Measurements from ENCODE around the gene CHD6. TPM values are rescaled to one million over a fixed set of nuclear protein-coding genes. Genes with fewer than 3 reads are reported as not detected.

CHD6 gene
- total and polyA plus RNA-seq, 2 of the 13 experiments (the other 11 are each of a cell fraction or from before 2014, with no cell fraction given), result 14.4 to 52.0 TPM

GRCh38 chr20:41551011-41551705 lies 67.0 kb downstream of the CHD6 start:
- Histone ChIP-seq H4K20me1 (ENCODE audit: insufficient read depth, low read length) (peaks cover 14% of the 10 kb centered on the region), H3K36me3 (replicated peaks in 1 of 2; ENCODE audit: control insufficient read depth in 1 of 2, insufficient read depth in 2 of 2, low read length in 2 of 2) (peaks cover 2 to 3% of the 10 kb centered on the region in 2 experiments; a peak in 1 of 5 replicates), H3K4me2 (ENCODE audit: low read depth, low read length) (no peak overlapping the region), H3K4me1 (ENCODE audit: insufficient read depth, low read length) (peaks cover 38% of the 10 kb centered on the region), H3K9ac (ENCODE audit: insufficient read depth, low read depth, low read length) (no peak overlapping the region), H2AFZ (ENCODE audit: low read length) (no peak overlapping the region), H3K27ac (ENCODE audit: extremely low read length, insufficient read depth, low read length) (no peak overlapping the region), H3K27me3 (ENCODE audit: control insufficient read depth in 1 of 2, insufficient read depth in 2 of 2, low read length in 2 of 2) (no peaks in the 10 kb centered on the region), H3K9me3 (ENCODE audit: low read length) (no peaks in the 10 kb centered on the region), H3K4me3 (replicated peaks in 1 of 3; ENCODE audit: insufficient read depth in 1 of 3, low read depth in 2 of 3, low read length in 3 of 3) (no peak overlapping the region), H3K79me2 (ENCODE audit: insufficient read depth, low read length) (peaks cover 60% of the 10 kb centered on the region)
- WGBS (ENCODE audit: low lambda C conversion rate), result 93% methylated on average over 3 of the region's 3 CpGs
- POLR2A ChIA-PET, result no interaction called here
- CTCF ChIA-PET (ENCODE audit: low intra/inter-chr PET ratio, low total read pairs), result no interaction called here
- ATAC-seq, result no peak
- TF ChIP-seq ZNF251 (CRISPR knock-in tag; IDR thresholded peaks at IDR 0.05) (no peak), ZNF10 (CRISPR knock-in tag; IDR thresholded peaks at IDR 0.05; ENCODE audit: borderline replicate concordance, low read depth) (no peak), HNF4G (IDR thresholded peaks at IDR 0.05; ENCODE audit: borderline replicate concordance, low read depth, low read length) (no peak), HNF4G (CRISPR knock-in tag; IDR thresholded peaks at IDR 0.05; ENCODE audit: borderline replicate concordance, low read depth) (no peak)
- TF ChIP-seq, protein P1, sequence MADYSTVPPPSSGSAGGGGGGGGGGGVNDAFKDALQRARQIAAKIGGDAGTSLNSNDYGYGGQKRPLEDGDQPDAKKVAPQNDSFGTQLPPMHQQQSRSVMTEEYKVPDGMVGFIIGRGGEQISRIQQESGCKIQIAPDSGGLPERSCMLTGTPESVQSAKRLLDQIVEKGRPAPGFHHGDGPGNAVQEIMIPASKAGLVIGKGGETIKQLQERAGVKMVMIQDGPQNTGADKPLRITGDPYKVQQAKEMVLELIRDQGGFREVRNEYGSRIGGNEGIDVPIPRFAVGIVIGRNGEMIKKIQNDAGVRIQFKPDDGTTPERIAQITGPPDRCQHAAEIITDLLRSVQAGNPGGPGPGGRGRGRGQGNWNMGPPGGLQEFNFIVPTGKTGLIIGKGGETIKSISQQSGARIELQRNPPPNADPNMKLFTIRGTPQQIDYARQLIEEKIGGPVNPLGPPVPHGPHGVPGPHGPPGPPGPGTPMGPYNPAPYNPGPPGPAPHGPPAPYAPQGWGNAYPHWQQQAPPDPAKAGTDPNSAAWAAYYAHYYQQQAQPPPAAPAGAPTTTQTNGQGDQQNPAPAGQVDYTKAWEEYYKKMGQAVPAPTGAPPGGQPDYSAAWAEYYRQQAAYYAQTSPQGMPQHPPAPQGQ (CRISPR knock-in tag; IDR thresholded peaks at IDR 0.05; ENCODE audit: borderline replicate concordance), result no peak
- intact Hi-C loops (cut with micrococcal nuclease; ENCODE audit: unreplicated experiment) (no loop called here), in situ Hi-C loops (cut with HindIII; ENCODE audit: extremely low pct_ligation_motif_present, low pct_unique_long_range_greater_than_20kb) (no loop called here)
- no peak for FAIRE-seq
- BruUV-seq (replicated peaks), result no TSS peak
- DNase-seq (ENCODE audit: low spot score), result no peak

DNA sequence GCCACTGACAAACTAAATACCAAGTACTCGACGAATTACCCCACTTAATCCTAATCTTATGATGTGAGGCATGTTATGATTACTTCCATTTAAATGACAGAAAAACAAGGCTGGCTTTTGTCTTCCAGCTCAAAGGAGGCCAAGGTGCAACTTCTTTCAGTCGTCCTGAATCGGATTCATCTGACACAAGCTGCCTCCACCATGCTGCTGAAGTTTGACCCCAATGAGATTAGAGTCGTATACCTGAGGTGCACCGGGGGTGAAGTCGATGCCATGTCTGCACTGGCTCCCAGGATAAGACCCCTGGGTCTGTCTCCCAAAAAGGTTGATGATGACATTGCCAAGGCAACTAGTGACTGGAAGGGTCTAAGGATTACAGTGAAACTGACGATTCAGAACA lies 71.0 kb downstream of the CHD6 start:
- no peak for FAIRE-seq
- Histone ChIP-seq H3K4me1 (ENCODE audit: insufficient read depth, low read length) (peaks cover 32% of the 10 kb centered on the region), H3K79me2 (ENCODE audit: insufficient read depth, low read length) (peaks cover 67% of the 10 kb centered on the region), H3K9me3 (ENCODE audit: low read length) (no peaks in the 10 kb centered on the region), H3K27ac (ENCODE audit: extremely low read length, insufficient read depth, low read length) (no peak overlapping the region), H3K36me3 (replicated peaks in 1 of 2; ENCODE audit: control insufficient read depth in 1 of 2, insufficient read depth in 2 of 2, low read length in 2 of 2) (peaks cover 2 to 3% of the 10 kb centered on the region in 2 experiments; a peak in 1 of 5 replicates), H3K4me2 (ENCODE audit: low read depth, low read length) (no peak overlapping the region), H2AFZ (ENCODE audit: low read length) (no peak overlapping the region), H3K9ac (ENCODE audit: insufficient read depth, low read depth, low read length) (no peak overlapping the region), H3K27me3 (ENCODE audit: control insufficient read depth in 1 of 2, insufficient read depth in 2 of 2, low read length in 2 of 2) (no peaks in the 10 kb centered on the region), H4K20me1 (ENCODE audit: insufficient read depth, low read length) (peaks cover 15% of the 10 kb centered on the region), H3K4me3 (replicated peaks in 1 of 3; ENCODE audit: insufficient read depth in 1 of 3, low read depth in 2 of 3, low read length in 3 of 3) (no peak overlapping the region)
- 0 out of 2 replicates have a peak, but pooled peaks have one; percentile 28 for TF ChIP-seq HOMEZ (CRISPR knock-in tag; IDR thresholded peaks at IDR 0.05; ENCODE audit: low read depth)
- TF ChIP-seq ARID2 (CRISPR knock-in tag; IDR thresholded peaks at IDR 0.05; ENCODE audit: borderline replicate concordance), result no peak
- TF ChIP-seq TGIF2 (CRISPR knock-in tag; IDR thresholded peaks at IDR 0.05), result 0 out of 2 replicates have a peak, but pooled peaks have one; percentile 9
- TF ChIP-seq KDM3A (CRISPR knock-in tag; IDR thresholded peaks at IDR 0.05; ENCODE audit: low read depth), result no peak
- no peak for TF ChIP-seq ZBTB49 (CRISPR knock-in tag; IDR thresholded peaks at IDR 0.05; ENCODE audit: borderline replicate concordance)
- peak; percentile 35; the same call in 1 of the 2 replicates for TF ChIP-seq ZMYM4 (CRISPR knock-in tag; IDR thresholded peaks at IDR 0.05)
- TF ChIP-seq HNF4G (IDR thresholded peaks at IDR 0.05; ENCODE audit: borderline replicate concordance, low read depth, low read length), result 0 out of 2 replicates have a peak, but pooled peaks have one; percentile 12
- TF ChIP-seq HNF4G (CRISPR knock-in tag; IDR thresholded peaks at IDR 0.05; ENCODE audit: borderline replicate concordance, low read depth), result no peak
- DNase-seq (ENCODE audit: low spot score), result no peak
- WGBS (ENCODE audit: low lambda C conversion rate), result 73% methylated on average over 8 of the region's 8 CpGs
- intact Hi-C loops (cut with micrococcal nuclease; ENCODE audit: unreplicated experiment) (no loop called here), in situ Hi-C loops (cut with HindIII; ENCODE audit: extremely low pct_ligation_motif_present, low pct_unique_long_range_greater_than_20kb) (no loop called here)
- ATAC-seq, result peak; percentile 41; the same call in 2 of the 3 replicates
- ChIA-PET POLR2A (no interaction called here), CTCF (ENCODE audit: low intra/inter-chr PET ratio, low total read pairs) (no interaction called here)
- no TSS peak for BruUV-seq (replicated peaks)

All from HepG2 (cell line).